Dendritic cell treated with granulocyte-macrophage colony-stimulating factor and Interleukin-4, amounts not matched to agents 40 ng/mL and 50 ng/mL, for 4 days (primary cell): ENCODE results near the gene CYP27A1.

Experiments
- H3K27ac Mint-ChIP-seq: one replicate; pipeline ENCODE4 v1.8.0; 2022; ENCODE audit warnings: mild to moderate bottlenecking, mixed read lengths
- H3K27me3 Mint-ChIP-seq: one replicate; pipeline ENCODE4 v1.8.0; 2022; ENCODE audit warnings: mild to moderate bottlenecking, mixed read lengths
- H3K36me3 Mint-ChIP-seq: one replicate; pipeline ENCODE4 v1.8.0; 2022; ENCODE audit warnings: low read depth, mixed read lengths
- H3K4me1 Mint-ChIP-seq: one replicate; pipeline ENCODE4 v1.8.0; 2022; ENCODE audit warnings: low read depth, mixed read lengths
- H3K4me3 Mint-ChIP-seq: one replicate; pipeline ENCODE4 v1.8.0; 2022; ENCODE audit warnings: mild to moderate bottlenecking, moderate library complexity, mixed read lengths
- H3K9me3 Mint-ChIP-seq: one replicate; pipeline ENCODE4 v1.8.0; 2022; ENCODE audit warnings: mixed read lengths
- intact Hi-C: fragments of 100-400 bp; cut with micrococcal nuclease; formaldehyde crosslinking; loops from one replicate; pipeline ENCODE4 v1.15.0; 2022

CYP27A1 gene

GRCh38 chr2:218781691-218782527, at the start of gene CYP27A1:
Gene CYP27A1 (plus strand): TSS chr2:218782147. CDS start chr2:218782183, 36 bp downstream.
- Mint-ChIP-seq H3K27ac (peak within 1 kb of the TSS; percentile 85), H3K36me3 (peaks cover 12% of the 10 kb centered on the region), H3K9me3 (peaks cover 14% of the 10 kb centered on the region), H3K4me1 (peaks cover 28% of the 10 kb centered on the region), H3K27me3 (peaks cover 22% of the 10 kb centered on the region), H3K4me3 (peak within 1 kb of the TSS; percentile 59)
- intact Hi-C loops, result loop anchor here (10.0 kb wide), 1 partner anchor 47 kb away; no protein-coding TSS in a partner anchor

GRCh38 chr2:218732761-218733158, 49.2 kb upstream of the CYP27A1 start:
- peak overlapping the region; percentile 78 for H3K27ac Mint-ChIP-seq
- H3K27me3 Mint-ChIP-seq, result no peaks in the 10 kb centered on the region
- peaks cover 47% of the 10 kb centered on the region for H3K36me3 Mint-ChIP-seq
- H3K9me3 Mint-ChIP-seq, result peaks cover 4% of the 10 kb centered on the region
- H3K4me1 Mint-ChIP-seq, result peaks cover 62% of the 10 kb centered on the region
- no peak overlapping the region for H3K4me3 Mint-ChIP-seq
- intact Hi-C loops, result loop anchor here (10.0 kb wide), 1 partner anchor 52 kb away; the partner anchor contains the start of gene CYP27A1

GRCh38 chr2:218733171-218734021, 48.6 kb upstream of the CYP27A1 start:
- H3K9me3 Mint-ChIP-seq, result no peaks in the 10 kb centered on the region
- no peaks in the 10 kb centered on the region for H3K27me3 Mint-ChIP-seq
- H3K4me3 Mint-ChIP-seq, result no peak overlapping the region
- H3K4me1 Mint-ChIP-seq, result peaks cover 62% of the 10 kb centered on the region
- intact Hi-C loops, result loop anchor here (10.0 kb wide), 1 partner anchor 51 kb away; the partner anchor contains the start of gene CYP27A1
- peak overlapping the region; percentile 78 for H3K27ac Mint-ChIP-seq
- peaks cover 50% of the 10 kb centered on the region for H3K36me3 Mint-ChIP-seq

GRCh38 chr2:218734190-218734975, 47.6 kb upstream of the CYP27A1 start:
- no peaks in the 10 kb centered on the region for H3K9me3 Mint-ChIP-seq
- peaks cover 55% of the 10 kb centered on the region for H3K36me3 Mint-ChIP-seq
- H3K27me3 Mint-ChIP-seq, result no peaks in the 10 kb centered on the region
- peaks cover 58% of the 10 kb centered on the region for H3K4me1 Mint-ChIP-seq
- intact Hi-C loops, result loop anchor here (10.0 kb wide), 1 partner anchor 50 kb away; the partner anchor contains the start of gene CYP27A1
- peak overlapping the region; percentile 78 for H3K27ac Mint-ChIP-seq
- H3K4me3 Mint-ChIP-seq, result no peak overlapping the region

GRCh38 chr2:218736531-218736930, 45.4 kb upstream of the CYP27A1 start:
- Mint-ChIP-seq H3K9me3 (no peaks in the 10 kb centered on the region), H3K4me3 (no peak overlapping the region), H3K27me3 (no peaks in the 10 kb centered on the region), H3K36me3 (peaks cover 75% of the 10 kb centered on the region), H3K27ac (no peak overlapping the region), H3K4me1 (peaks cover 48% of the 10 kb centered on the region)
- intact Hi-C loops, result loop anchor here (10.0 kb wide), 1 partner anchor 48 kb away; the partner anchor contains the start of gene CYP27A1

GRCh38 chr2:218743068-218743467, 38.9 kb upstream of the CYP27A1 start:
- intact Hi-C loops, result no loop called here
- peaks cover 2% of the 10 kb centered on the region for H3K27me3 Mint-ChIP-seq
- H3K4me1 Mint-ChIP-seq, result peaks cover 55% of the 10 kb centered on the region
- H3K36me3 Mint-ChIP-seq, result peaks cover 63% of the 10 kb centered on the region
- no peak overlapping the region for H3K4me3 Mint-ChIP-seq
- H3K9me3 Mint-ChIP-seq, result no peaks in the 10 kb centered on the region
- H3K27ac Mint-ChIP-seq, result peak overlapping the region; percentile 65

- Mint-ChIP-seq H3K9me3 (no peaks in the 10 kb centered on the region), H3K36me3 (peaks cover 63% of the 10 kb centered on the region), H3K4me3 (peak overlapping the region; percentile 49), H3K4me1 (peaks cover 68% of the 10 kb centered on the region), H3K27me3 (peaks cover 2% of the 10 kb centered on the region), H3K27ac (peak overlapping the region; percentile 76)
- intact Hi-C loops, result loop anchor here (2.0 kb wide), 1 partner anchor 34 kb away; the partner anchor contains the start of gene TTLL4
These were observed 37.3 kb upstream of the CYP27A1 start for GRCh38 chr2:218744615-218745014.

GRCh38 chr2:218745160-218745558, 36.8 kb upstream of the CYP27A1 start:
- intact Hi-C loops, result loop anchor here (2.0 kb wide), 1 partner anchor 34 kb away; the partner anchor contains the start of gene TTLL4
- peaks cover 63% of the 10 kb centered on the region for H3K36me3 Mint-ChIP-seq
- H3K9me3 Mint-ChIP-seq, result no peaks in the 10 kb centered on the region
- H3K27me3 Mint-ChIP-seq, result peaks cover 2% of the 10 kb centered on the region
- H3K4me1 Mint-ChIP-seq, result peaks cover 63% of the 10 kb centered on the region
- peak overlapping the region; percentile 17 for H3K4me3 Mint-ChIP-seq
- H3K27ac Mint-ChIP-seq, result peak overlapping the region; percentile 76

GRCh38 chr2:218745559-218746469, 36.1 kb upstream of the CYP27A1 start:
- Mint-ChIP-seq H3K36me3 (peaks cover 63% of the 10 kb centered on the region), H3K27me3 (peaks cover 2% of the 10 kb centered on the region), H3K27ac (peak overlapping the region; percentile 76), H3K4me3 (no peak overlapping the region), H3K4me1 (peaks cover 63% of the 10 kb centered on the region), H3K9me3 (no peaks in the 10 kb centered on the region)
- intact Hi-C loops, result loop anchor here (2.0 kb wide), 1 partner anchor 35 kb away; the partner anchor contains the start of gene TTLL4

- Mint-ChIP-seq H3K4me3 (no peak overlapping the region), H3K27me3 (peaks cover 2% of the 10 kb centered on the region), H3K36me3 (peaks cover 61% of the 10 kb centered on the region), H3K4me1 (peaks cover 63% of the 10 kb centered on the region), H3K27ac (no peak overlapping the region), H3K9me3 (no peaks in the 10 kb centered on the region)
- intact Hi-C loops, result no loop called here
These were observed 35.5 kb upstream of the CYP27A1 start for GRCh38 chr2:218746470-218746795.

- H3K4me1 Mint-ChIP-seq, result peaks cover 63% of the 10 kb centered on the region
- intact Hi-C loops, result no loop called here
- H3K36me3 Mint-ChIP-seq, result peaks cover 64% of the 10 kb centered on the region
- no peak overlapping the region for H3K27ac Mint-ChIP-seq
- no peaks in the 10 kb centered on the region for H3K9me3 Mint-ChIP-seq
- no peak overlapping the region for H3K4me3 Mint-ChIP-seq
- peaks cover 2% of the 10 kb centered on the region for H3K27me3 Mint-ChIP-seq
These were observed 35.0 kb upstream of the CYP27A1 start for GRCh38 chr2:218746960-218747359.

GRCh38 chr2:218748741-218749441, 33.1 kb upstream of the CYP27A1 start:
- no peaks in the 10 kb centered on the region for H3K9me3 Mint-ChIP-seq
- peaks cover 2% of the 10 kb centered on the region for H3K27me3 Mint-ChIP-seq
- H3K27ac Mint-ChIP-seq, result no peak overlapping the region
- H3K4me1 Mint-ChIP-seq, result peaks cover 59% of the 10 kb centered on the region
- H3K36me3 Mint-ChIP-seq, result peaks cover 84% of the 10 kb centered on the region
- intact Hi-C loops, result no loop called here
- no peak overlapping the region for H3K4me3 Mint-ChIP-seq
